ENCODE data around the gene CASKIN1.

Gene CASKIN1

GRCh38 chr16:2233046-2233775, 36.8 kb upstream of the CASKIN1 start:
- DNase-seq (ENCODE audit: low spot score): no peak

GRCh38 chr16:2232094-2232990, 35.9 kb upstream of the CASKIN1 start:
- no peak for DNase-seq (ENCODE audit: low spot score)

GRCh38 chr16:2231016-2231931, 34.9 kb upstream of the CASKIN1 start:
- DNase-seq (ENCODE audit: low spot score): no peak

GRCh38 chr16:2230376-2230775, 34.0 kb upstream of the CASKIN1 start:
- DNase-seq (ENCODE audit: low spot score): no peak

- no peak for DNase-seq (ENCODE audit: low spot score)
Observed at GRCh38 chr16:2229632-2230250, 33.3 kb upstream of the CASKIN1 start.

GRCh38 chr16:2229091-2229490, 32.7 kb upstream of the CASKIN1 start:
- no peak for DNase-seq (ENCODE audit: low spot score)

GRCh38 chr16:2228161-2228824, 31.9 kb upstream of the CASKIN1 start:
- DNase-seq (ENCODE audit: low spot score): no peak

GRCh38 chr16:2226918-2227317, 30.5 kb upstream of the CASKIN1 start:
- no peak for DNase-seq (ENCODE audit: low spot score)

GRCh38 chr16:2226245-2226793, 29.9 kb upstream of the CASKIN1 start:
- DNase-seq (ENCODE audit: low spot score): no peak

- peak; percentile 70 for DNase-seq (ENCODE audit: low spot score)
Observed at GRCh38 chr16:2223942-2224486, 27.6 kb upstream of the CASKIN1 start.

GRCh38 chr16:2223221-2223941, 27.0 kb upstream of the CASKIN1 start, which contains the start of gene E4F1:
TSS of gene E4F1 (plus strand) at chr16:2223591. CDS start at chr16:2223614, 23 bp downstream.
- DNase-seq (ENCODE audit: low spot score): peak; percentile 97

- DNase-seq (ENCODE audit: low spot score): no peak
Observed at GRCh38 chr16:2216330-2216729, 19.9 kb upstream of the CASKIN1 start.

GRCh38 chr16:2214719-2214968, 18.2 kb upstream of the CASKIN1 start, which contains the start of gene PGP:
TSS of gene PGP (minus strand) at chr16:2214840. CDS start at chr16:2214777, 63 bp downstream.
- DNase-seq (ENCODE audit: low spot score): no peak

GRCh38 chr16:2213817-2214718, 17.7 kb upstream of the CASKIN1 start:
- DNase-seq (ENCODE audit: low spot score): no peak

- no peak for DNase-seq (ENCODE audit: low spot score)
Observed at GRCh38 chr16:2212362-2213324, 16.2 kb upstream of the CASKIN1 start.

- no peak for DNase-seq (ENCODE audit: low spot score)
Observed at GRCh38 chr16:2211923-2212347, 15.5 kb upstream of the CASKIN1 start.

Data from HuH-7 (cell line).